HEK293 (cell line): ENCODE data around the gene NUP43.

Experiments
- CTCF ChIA-PET: fragments of 350-600 bp; formaldehyde crosslinking; extraction: SDS; loops from one replicate; lab custom pipeline; 2021; ENCODE audit warnings: antibody characterized with exemption; lab: Yijun Ruan, JAX
- POLR2A ChIA-PET: fragments of 300-600 bp; formaldehyde crosslinking; extraction: SDS; loops from one replicate; lab custom pipeline; 2020; ENCODE audit warnings: antibody characterized with exemption, inconsistent platforms; lab: Yijun Ruan, JAX
- H3K27ac ChIP-seq: fragments of 200-500 bp; sonication (Bioruptor generic); 2 replicates; pipeline ENCODE4 v1.5.1; 2014; ENCODE audit warnings: low read depth, low read length, control low read depth, inconsistent platforms; ENCODE audit errors: extremely low read depth
- H3K36me3 ChIP-seq, 2 experiments: fragments of 200-500 bp in 1 of 2; sonication (Bioruptor generic) in 1 of 2; 1 replicate in 1 of 2; 2 replicates in 1 of 2; pipeline ENCODE4 v1.5.1; 2014 to 2017; ENCODE audit warnings: inconsistent platforms in 2 of 2, low read length in 2 of 2; ENCODE audit not compliant: control insufficient read depth in 2 of 2, insufficient read depth in 1 of 2
- H3K4me1 ChIP-seq: fragments of 200-500 bp; sonication (Bioruptor generic); 2 replicates; pipeline ENCODE4 v1.5.1; 2014; ENCODE audit warnings: mild to moderate bottlenecking, low read length, inconsistent platforms; ENCODE audit not compliant: control insufficient read depth, insufficient read depth
- H3K4me3 ChIP-seq: 2 replicates; pipeline ENCODE4 v1.5.1; 2011; ENCODE audit warnings: low read depth, mild to moderate bottlenecking, control low read depth, low read length, moderate library complexity
- H3K9me3 ChIP-seq: fragments of 200-500 bp; sonication (Bioruptor generic); 2 replicates; pipeline ENCODE4 v1.5.1; 2014; ENCODE audit warnings: low read depth, low read length, inconsistent platforms; ENCODE audit not compliant: control insufficient read depth, insufficient read depth
- AEBP2 ChIP-seq: fragments of 450-650 bp; formaldehyde crosslinking; IDR thresholded peaks from 2 replicates; pipeline ENCODE4 v1.5.1; 2016; ENCODE audit warnings: missing biosample characterization, missing genetic modification characterization, borderline replicate concordance
- GLI4 ChIP-seq: fragments of 450-650 bp; formaldehyde crosslinking; IDR thresholded peaks from 2 replicates; pipeline ENCODE4 v1.5.1; 2016; ENCODE audit warnings: missing biosample characterization, missing genetic modification characterization
- HOXC10 ChIP-seq: sonication (generic); formaldehyde crosslinking; IDR thresholded peaks from 2 replicates; pipeline ENCODE4 v1.8.1; 2023; ENCODE audit warnings: mild to moderate bottlenecking, missing genetic modification reagents
- KLF9 ChIP-seq: fragments of 450-650 bp; formaldehyde crosslinking; IDR thresholded peaks from 2 replicates; pipeline ENCODE4 v1.5.1; 2016; ENCODE audit warnings: missing biosample characterization, missing genetic modification characterization, low read depth
- OSR2 ChIP-seq: fragments of 450-650 bp; formaldehyde crosslinking; IDR thresholded peaks from 2 replicates; pipeline ENCODE4 v1.5.1; 2016; ENCODE audit warnings: missing biosample characterization, missing genetic modification characterization
- SALL2 ChIP-seq: fragments of 450-650 bp; formaldehyde crosslinking; IDR thresholded peaks from 2 replicates; pipeline ENCODE4 v1.5.0; 2017; ENCODE audit warnings: missing biosample characterization, mild to moderate bottlenecking, missing genetic modification characterization, borderline replicate concordance
- ZBTB8A ChIP-seq: fragments of 450-650 bp; formaldehyde crosslinking; IDR thresholded peaks from 2 replicates; pipeline ENCODE4 v1.5.1; 2016; ENCODE audit warnings: missing biosample characterization, missing genetic modification characterization
- ZIC2 ChIP-seq: fragments of 450-650 bp; formaldehyde crosslinking; IDR thresholded peaks from 2 replicates; pipeline ENCODE4 v1.5.1; 2016; ENCODE audit warnings: missing biosample characterization, missing genetic modification characterization
- ZNF140 ChIP-seq: fragments of 450-650 bp; formaldehyde crosslinking; IDR thresholded peaks from 2 replicates; pipeline ENCODE4 v1.5.1; 2016; ENCODE audit warnings: missing biosample characterization, missing genetic modification characterization
- ZNF146 ChIP-seq: fragments of 450-650 bp; formaldehyde crosslinking; IDR thresholded peaks from 2 replicates; pipeline ENCODE4 v1.5.1; 2016; ENCODE audit warnings: missing biosample characterization, missing genetic modification characterization
- ZNF211 ChIP-seq: fragments of 450-650 bp; formaldehyde crosslinking; IDR thresholded peaks from 2 replicates; pipeline ENCODE4 v1.5.1; 2016; ENCODE audit warnings: low read depth, missing biosample characterization, missing genetic modification characterization
- ZNF248 ChIP-seq: fragments of 450-650 bp; formaldehyde crosslinking; IDR thresholded peaks from 2 replicates; pipeline ENCODE4 v1.5.1; 2017; ENCODE audit warnings: missing biosample characterization, missing genetic modification characterization
- ZNF423 ChIP-seq: fragments of 450-650 bp; formaldehyde crosslinking; IDR thresholded peaks from 2 replicates; pipeline ENCODE4 v1.5.1; 2016; ENCODE audit warnings: missing biosample characterization, missing genetic modification characterization
- ZNF449 ChIP-seq: fragments of 450-650 bp; formaldehyde crosslinking; IDR thresholded peaks from 2 replicates; pipeline ENCODE4 v1.5.1; 2017; ENCODE audit warnings: missing biosample characterization, mild to moderate bottlenecking, missing genetic modification characterization, moderate library complexity
- ZNF514 ChIP-seq: fragments of 450-650 bp; formaldehyde crosslinking; IDR thresholded peaks from 2 replicates; pipeline ENCODE4 v1.5.1; 2016; ENCODE audit warnings: missing biosample characterization, missing genetic modification characterization
- ZNF529 ChIP-seq: fragments of 450-650 bp; formaldehyde crosslinking; IDR thresholded peaks from 2 replicates; pipeline ENCODE4 v1.5.1; 2017; ENCODE audit warnings: missing genetic modification characterization, missing biosample characterization; ENCODE audit not compliant: insufficient replicate concordance
- ZNF560 ChIP-seq: fragments of 450-650 bp; formaldehyde crosslinking; IDR thresholded peaks from 2 replicates; pipeline ENCODE4 v1.5.1; 2017; ENCODE audit warnings: missing biosample characterization, missing genetic modification characterization, borderline replicate concordance
- ZNF600 ChIP-seq: fragments of 450-650 bp; formaldehyde crosslinking; IDR thresholded peaks from 2 replicates; pipeline ENCODE4 v1.5.1; 2016; ENCODE audit warnings: missing biosample characterization, missing genetic modification characterization
- ZNF624 ChIP-seq: fragments of 450-650 bp; formaldehyde crosslinking; IDR thresholded peaks from 2 replicates; pipeline ENCODE4 v1.5.1; 2017; ENCODE audit warnings: missing biosample characterization, missing genetic modification characterization
- TF ChIP-seq, protein P1 (sequence below): fragments of 450-650 bp; formaldehyde crosslinking; IDR thresholded peaks from 2 replicates; pipeline ENCODE4 v1.5.1; 2016; ENCODE audit warnings: missing biosample characterization, missing genetic modification characterization, borderline replicate concordance
- TF ChIP-seq, protein P2 (sequence below): fragments of 450-650 bp; formaldehyde crosslinking; IDR thresholded peaks from 2 replicates; pipeline ENCODE4 v1.5.1; 2016; ENCODE audit warnings: missing biosample characterization, missing genetic modification characterization
- TF ChIP-seq, protein P3 (sequence below): fragments of 450-650 bp; formaldehyde crosslinking; IDR thresholded peaks from 2 replicates; pipeline ENCODE4 v1.5.1; 2016; ENCODE audit warnings: missing biosample characterization, missing genetic modification characterization

Gene NUP43

GRCh38 chr6:149733089-149733720, 13.1 kb downstream of the NUP43 start:
- no peak overlapping the region for H3K27ac ChIP-seq
- TF ChIP-seq ZNF449 (tag by site-specific recombination): no peak
- TF ChIP-seq ZNF423 (tag by site-specific recombination): no peak
- TF ChIP-seq, all 188 proteins: peak for 0
- ChIA-PET POLR2A (no interaction called here), CTCF (interaction anchor here (1.3 kb wide), 1 partner anchor 9 kb away, joined by 5 read pairs; no protein-coding TSS in a partner anchor)
- Histone ChIP-seq H3K4me1 (no peaks in the 10 kb centered on the region), H3K4me3 (no peak overlapping the region), H3K9me3 (no peaks in the 10 kb centered on the region), H3K36me3 (peaks cover 88 to 96% of the 10 kb centered on the region in 2 experiments)

GRCh38 chr6:149729824-149730223, 16.5 kb downstream of the NUP43 start:
- Histone ChIP-seq H3K27ac (no peak overlapping the region), H3K4me1 (no peaks in the 10 kb centered on the region), H3K9me3 (no peaks in the 10 kb centered on the region), H3K36me3 (peaks cover 73 to 93% of the 10 kb centered on the region in 2 experiments), H3K4me3 (no peak overlapping the region)
- ChIA-PET CTCF (interaction anchor here (0.9 kb wide), 1 partner anchor 16 kb away, joined by 4 read pairs; no protein-coding TSS in a partner anchor), POLR2A (interaction anchor here (0.8 to 1.3 kb wide), 2 partner anchors 12 to 99 kb away, joined by 3 read pairs; partner anchors contain the start of gene LATS1)
- TF ChIP-seq, protein P1, sequence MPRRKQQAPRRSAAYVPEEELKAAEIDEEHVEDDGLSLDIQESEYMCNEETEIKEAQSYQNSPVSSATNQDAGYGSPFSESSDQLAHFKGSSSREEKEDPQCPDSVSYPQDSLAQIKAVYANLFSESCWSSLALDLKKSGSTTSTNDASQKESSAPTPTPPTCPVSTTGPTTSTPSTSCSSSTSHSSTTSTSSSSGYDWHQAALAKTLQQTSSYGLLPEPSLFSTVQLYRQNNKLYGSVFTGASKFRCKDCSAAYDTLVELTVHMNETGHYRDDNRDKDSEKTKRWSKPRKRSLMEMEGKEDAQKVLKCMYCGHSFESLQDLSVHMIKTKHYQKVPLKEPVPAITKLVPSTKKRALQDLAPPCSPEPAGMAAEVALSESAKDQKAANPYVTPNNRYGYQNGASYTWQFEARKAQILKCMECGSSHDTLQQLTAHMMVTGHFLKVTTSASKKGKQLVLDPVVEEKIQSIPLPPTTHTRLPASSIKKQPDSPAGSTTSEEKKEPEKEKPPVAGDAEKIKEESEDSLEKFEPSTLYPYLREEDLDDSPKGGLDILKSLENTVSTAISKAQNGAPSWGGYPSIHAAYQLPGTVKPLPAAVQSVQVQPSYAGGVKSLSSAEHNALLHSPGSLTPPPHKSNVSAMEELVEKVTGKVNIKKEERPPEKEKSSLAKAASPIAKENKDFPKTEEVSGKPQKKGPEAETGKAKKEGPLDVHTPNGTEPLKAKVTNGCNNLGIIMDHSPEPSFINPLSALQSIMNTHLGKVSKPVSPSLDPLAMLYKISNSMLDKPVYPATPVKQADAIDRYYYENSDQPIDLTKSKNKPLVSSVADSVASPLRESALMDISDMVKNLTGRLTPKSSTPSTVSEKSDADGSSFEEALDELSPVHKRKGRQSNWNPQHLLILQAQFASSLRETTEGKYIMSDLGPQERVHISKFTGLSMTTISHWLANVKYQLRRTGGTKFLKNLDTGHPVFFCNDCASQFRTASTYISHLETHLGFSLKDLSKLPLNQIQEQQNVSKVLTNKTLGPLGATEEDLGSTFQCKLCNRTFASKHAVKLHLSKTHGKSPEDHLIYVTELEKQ (tag by site-specific recombination): no peak
- TF ChIP-seq GLI4 (tag by site-specific recombination): no peak
- no peak for TF ChIP-seq ZNF146 (tag by site-specific recombination)
- no peak for TF ChIP-seq AEBP2
- TF ChIP-seq, protein P2, sequence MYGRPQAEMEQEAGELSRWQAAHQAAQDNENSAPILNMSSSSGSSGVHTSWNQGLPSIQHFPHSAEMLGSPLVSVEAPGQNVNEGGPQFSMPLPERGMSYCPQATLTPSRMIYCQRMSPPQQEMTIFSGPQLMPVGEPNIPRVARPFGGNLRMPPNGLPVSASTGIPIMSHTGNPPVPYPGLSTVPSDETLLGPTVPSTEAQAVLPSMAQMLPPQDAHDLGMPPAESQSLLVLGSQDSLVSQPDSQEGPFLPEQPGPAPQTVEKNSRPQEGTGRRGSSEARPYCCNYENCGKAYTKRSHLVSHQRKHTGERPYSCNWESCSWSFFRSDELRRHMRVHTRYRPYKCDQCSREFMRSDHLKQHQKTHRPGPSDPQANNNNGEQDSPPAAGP (tag by site-specific recombination): no peak
- no peak for TF ChIP-seq ZNF529 (tag by site-specific recombination)
- no peak for TF ChIP-seq HOXC10
- no peak for TF ChIP-seq ZNF514 (tag by site-specific recombination)
- TF ChIP-seq ZNF600 (tag by site-specific recombination): no peak
- TF ChIP-seq ZNF560: no peak
- TF ChIP-seq, protein P3, sequence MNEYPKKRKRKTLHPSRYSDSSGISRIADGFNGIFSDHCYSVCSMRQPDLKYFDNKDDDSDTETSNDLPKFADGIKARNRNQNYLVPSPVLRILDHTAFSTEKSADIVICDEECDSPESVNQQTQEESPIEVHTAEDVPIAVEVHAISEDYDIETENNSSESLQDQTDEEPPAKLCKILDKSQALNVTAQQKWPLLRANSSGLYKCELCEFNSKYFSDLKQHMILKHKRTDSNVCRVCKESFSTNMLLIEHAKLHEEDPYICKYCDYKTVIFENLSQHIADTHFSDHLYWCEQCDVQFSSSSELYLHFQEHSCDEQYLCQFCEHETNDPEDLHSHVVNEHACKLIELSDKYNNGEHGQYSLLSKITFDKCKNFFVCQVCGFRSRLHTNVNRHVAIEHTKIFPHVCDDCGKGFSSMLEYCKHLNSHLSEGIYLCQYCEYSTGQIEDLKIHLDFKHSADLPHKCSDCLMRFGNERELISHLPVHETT (tag by site-specific recombination): no peak
- no peak for TF ChIP-seq ZBTB8A
- no peak for TF ChIP-seq ZIC2
- no peak for TF ChIP-seq ZNF140 (tag by site-specific recombination)
- TF ChIP-seq ZNF624 (tag by site-specific recombination): no peak
- no peak for TF ChIP-seq SALL2 (tag by site-specific recombination)
- TF ChIP-seq OSR2 (tag by site-specific recombination): no peak
- no peak for TF ChIP-seq KLF9 (tag by site-specific recombination)
- no peak for TF ChIP-seq ZNF211 (tag by site-specific recombination)
- TF ChIP-seq ZNF248 (tag by site-specific recombination): no peak
